A204.1 (cell line): ENCODE results near the gene HOXC11.

ENCODE experiments used
- FAIRE-seq: peaks from 2 replicates; lab custom pipeline; 2012; peaks lifted over from hg19 to GRCh38; lab: Jason Lieb, UNC

The HOXC11 gene

DNA sequence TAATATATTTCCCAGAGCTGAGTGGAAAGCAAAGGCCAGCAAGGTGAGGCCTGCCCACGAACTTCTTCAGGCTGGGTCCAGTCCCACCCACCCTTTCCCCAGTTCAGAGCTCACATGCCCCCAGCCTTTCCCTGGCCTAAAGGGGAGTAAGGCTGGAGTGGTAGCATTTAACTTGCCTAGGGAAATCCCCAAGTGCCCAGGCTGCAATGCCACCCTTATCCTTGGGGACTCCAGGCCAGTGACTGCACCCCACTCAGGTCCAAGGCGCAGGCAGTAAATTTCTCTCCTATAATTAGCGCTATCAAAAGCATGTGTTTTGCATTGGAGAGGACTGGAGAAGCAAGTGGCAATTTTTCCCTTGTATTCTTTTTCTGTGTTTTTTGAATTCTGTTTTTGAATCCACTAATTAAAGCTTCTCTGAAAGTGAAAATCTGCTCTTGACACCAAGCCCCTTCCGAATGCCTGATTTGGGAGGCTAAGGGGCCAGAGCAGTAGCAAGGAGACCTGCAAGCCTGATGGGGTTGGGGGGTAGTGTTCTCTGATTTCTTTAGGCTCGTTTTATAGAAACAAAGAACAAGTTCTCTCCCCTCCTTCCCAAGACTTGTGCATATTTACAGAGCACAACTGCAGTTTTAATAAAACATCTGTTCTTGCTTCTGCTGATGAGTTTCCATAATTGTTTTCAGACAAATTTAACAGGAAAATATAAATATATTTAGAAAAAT lies 51.8 kb downstream of the HOXC11 start:
- FAIRE-seq, result no peak

- FAIRE-seq, result no peak
Measured at GRCh38 chr12:54025499-54026405, 52.8 kb downstream of the HOXC11 start.

DNA sequence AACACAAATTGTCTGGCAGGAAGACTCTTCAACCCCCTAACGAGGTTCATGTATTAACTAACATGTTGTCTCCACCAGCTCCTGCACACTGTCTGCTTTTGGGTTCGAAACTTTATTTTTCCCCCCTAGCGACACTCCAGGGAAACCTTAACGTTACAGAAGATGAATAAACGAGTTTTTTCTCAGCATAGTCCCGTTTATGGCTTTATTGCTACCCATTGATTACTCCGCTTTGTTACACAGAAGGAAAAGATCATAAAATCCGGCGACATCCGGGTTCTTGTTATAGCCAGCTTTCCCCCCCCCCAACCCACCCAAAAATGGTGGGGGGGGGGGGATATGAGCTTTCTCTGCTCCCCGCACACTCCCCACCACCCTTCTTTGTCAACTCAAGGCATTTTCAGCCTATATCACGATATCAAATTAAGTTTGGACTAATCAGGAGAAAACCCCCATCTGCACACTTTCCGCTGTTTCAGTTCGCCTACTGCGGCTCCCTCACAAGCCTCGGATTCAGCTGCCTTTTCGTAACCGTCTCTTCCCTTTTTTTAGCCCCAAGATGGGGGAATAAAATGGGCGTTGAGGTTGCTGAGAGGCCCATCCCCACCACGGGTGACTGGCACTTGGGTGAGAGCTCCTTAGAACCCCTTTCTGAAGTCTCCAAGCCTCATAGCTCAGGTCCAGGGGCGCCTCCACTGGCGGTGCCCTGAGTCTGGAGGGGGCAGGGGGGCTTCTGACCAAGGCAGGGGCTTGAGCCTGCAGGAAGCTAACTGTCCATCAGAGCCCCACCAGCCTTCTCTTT lies 53.9 kb downstream of the HOXC11 start:
- FAIRE-seq, result no peak
